CD4-positive, alpha-beta T cell treated with Interleukin-15 for 4 hours (primary cell): Measurements from ENCODE around the gene ITIH4.

Experiments used
- DNase-seq: peaks from one replicate; pipeline ENCODE4 v3.0.0-alpha.2; 2020; ENCODE audit warnings: low spot score

Gene ITIH4

GRCh38 chr3:52831500-52832301 lies 1.2 kb upstream of the ITIH4 start:
- no peak for DNase-seq

GRCh38 chr3:52829906-52830463 lies 487 bp downstream of the ITIH4 start:
- no peak for DNase-seq

- no peak for DNase-seq
Measured at GRCh38 chr3:52829482-52829881, 990 bp downstream of the ITIH4 start.

GRCh38 chr3:52827866-52828376 lies 2.6 kb downstream of the ITIH4 start:
- no peak for DNase-seq

- DNase-seq: no peak
Measured at GRCh38 chr3:52827441-52827840, 3.0 kb downstream of the ITIH4 start.

- DNase-seq: no peak
Measured at GRCh38 chr3:52824037-52824436, 6.4 kb downstream of the ITIH4 start.

- DNase-seq: no peak
Measured at GRCh38 chr3:52822363-52822762, 8.1 kb downstream of the ITIH4 start.

GRCh38 chr3:52820736-52821135 lies 9.7 kb downstream of the ITIH4 start:
- no peak for DNase-seq

GRCh38 chr3:52819936-52820335 lies 10.5 kb downstream of the ITIH4 start:
- DNase-seq: no peak

- DNase-seq: no peak
Measured at GRCh38 chr3:52817860-52818259, 12.6 kb downstream of the ITIH4 start.

- DNase-seq: no peak
Measured at GRCh38 chr3:52817221-52817620, 13.3 kb downstream of the ITIH4 start.

- DNase-seq: no peak
Measured at GRCh38 chr3:52816654-52817053, 13.8 kb downstream of the ITIH4 start.

GRCh38 chr3:52816199-52816598 lies 14.3 kb downstream of the ITIH4 start:
- DNase-seq: no peak

GRCh38 chr3:52813810-52814209 lies 16.7 kb downstream of the ITIH4 start:
- DNase-seq: no peak

- no peak for DNase-seq
Measured at GRCh38 chr3:52811452-52812011, 18.9 kb downstream of the ITIH4 start.

- no peak for DNase-seq
Measured at GRCh38 chr3:52810923-52811322, 19.5 kb downstream of the ITIH4 start.

- DNase-seq: no peak
Measured at GRCh38 chr3:52809662-52810377, 20.7 kb downstream of the ITIH4 start.

GRCh38 chr3:52809149-52809548 lies 21.3 kb downstream of the ITIH4 start:
- DNase-seq: no peak

- DNase-seq: no peak
Measured at GRCh38 chr3:52805270-52806039, 25.0 kb downstream of the ITIH4 start.

- DNase-seq: no peak
Measured at GRCh38 chr3:52801839-52802238, 28.6 kb downstream of the ITIH4 start.

GRCh38 chr3:52800079-52800478 lies 30.4 kb downstream of the ITIH4 start:
- DNase-seq: no peak

GRCh38 chr3:52798978-52799476 lies 31.4 kb downstream of the ITIH4 start:
- no peak for DNase-seq
